Bone marrow (tissue), 2 donors: ENCODE results near the gene TRDMT1.
A peak's percentile ranks its signal among the peaks of the same experiment; 100 is the strongest.

Experiments used
- DNase-seq, 2 donors: peaks; one replicate each; lab custom pipeline; 2025; lab: John Stamatoyannopoulos, UW

Gene TRDMT1

GRCh38 chr10:17175551-17175950, 25.9 kb downstream of the TRDMT1 start:
- DNase-seq: peak in 1 of 2 donors; percentile 45

GRCh38 chr10:17174626-17175025, 26.8 kb downstream of the TRDMT1 start:
- no peak for DNase-seq

GRCh38 chr10:17171141-17171641, 30.3 kb downstream of the TRDMT1 start:
- no peak for DNase-seq

- no peak for DNase-seq
Measured at GRCh38 chr10:17169803-17170202, 31.7 kb downstream of the TRDMT1 start.

- no peak for DNase-seq
Measured at GRCh38 chr10:17166699-17167098, 34.8 kb downstream of the TRDMT1 start.

GRCh38 chr10:17162828-17163227, 38.6 kb downstream of the TRDMT1 start:
- no peak for DNase-seq

- no peak for DNase-seq
Measured at GRCh38 chr10:17161775-17162174, 39.7 kb downstream of the TRDMT1 start.

GRCh38 chr10:17157024-17157423, 44.4 kb downstream of the TRDMT1 start:
- no peak for DNase-seq

- no peak for DNase-seq
Measured at GRCh38 chr10:17155826-17156225, 45.6 kb downstream of the TRDMT1 start.

GRCh38 chr10:17154116-17154515, 47.4 kb downstream of the TRDMT1 start:
- DNase-seq: no peak

GRCh38 chr10:17153321-17153720, 48.2 kb downstream of the TRDMT1 start:
- no peak for DNase-seq

GRCh38 chr10:17151716-17152115, 49.8 kb downstream of the TRDMT1 start:
- no peak for DNase-seq

GRCh38 chr10:17147884-17148489, 53.5 kb downstream of the TRDMT1 start:
- DNase-seq: no peak

GRCh38 chr10:17146892-17147291, 54.6 kb downstream of the TRDMT1 start:
- DNase-seq: no peak

- no peak for DNase-seq
Measured at GRCh38 chr10:17145239-17145638, 56.2 kb downstream of the TRDMT1 start.

GRCh38 chr10:17144757-17145156, 56.7 kb downstream of the TRDMT1 start:
- no peak for DNase-seq

- no peak for DNase-seq
Measured at GRCh38 chr10:17144032-17144431, 57.4 kb downstream of the TRDMT1 start.

GRCh38 chr10:17143055-17143690, 58.3 kb downstream of the TRDMT1 start:
- no peak for DNase-seq

- DNase-seq: no peak
Measured at GRCh38 chr10:17141504-17142229, 59.8 kb downstream of the TRDMT1 start.

GRCh38 chr10:17140386-17140761, 61.1 kb downstream of the TRDMT1 start:
- no peak for DNase-seq

GRCh38 chr10:17138460-17139042, 62.9 kb downstream of the TRDMT1 start:
- no peak for DNase-seq

GRCh38 chr10:17134737-17135260, 66.7 kb downstream of the TRDMT1 start:
- no peak for DNase-seq

- no peak for DNase-seq
Measured at GRCh38 chr10:17134282-17134681, 67.2 kb downstream of the TRDMT1 start.
